ENCODE results near the gene ARHGAP30. TPM values are rescaled to one million over a fixed set of nuclear protein-coding genes. Genes with fewer than 3 reads are reported as not detected.

The ARHGAP30 gene
- polyA plus RNA-seq, 10 donors: 2.1 to 12.3 (median 2.7) TPM

DNA sequence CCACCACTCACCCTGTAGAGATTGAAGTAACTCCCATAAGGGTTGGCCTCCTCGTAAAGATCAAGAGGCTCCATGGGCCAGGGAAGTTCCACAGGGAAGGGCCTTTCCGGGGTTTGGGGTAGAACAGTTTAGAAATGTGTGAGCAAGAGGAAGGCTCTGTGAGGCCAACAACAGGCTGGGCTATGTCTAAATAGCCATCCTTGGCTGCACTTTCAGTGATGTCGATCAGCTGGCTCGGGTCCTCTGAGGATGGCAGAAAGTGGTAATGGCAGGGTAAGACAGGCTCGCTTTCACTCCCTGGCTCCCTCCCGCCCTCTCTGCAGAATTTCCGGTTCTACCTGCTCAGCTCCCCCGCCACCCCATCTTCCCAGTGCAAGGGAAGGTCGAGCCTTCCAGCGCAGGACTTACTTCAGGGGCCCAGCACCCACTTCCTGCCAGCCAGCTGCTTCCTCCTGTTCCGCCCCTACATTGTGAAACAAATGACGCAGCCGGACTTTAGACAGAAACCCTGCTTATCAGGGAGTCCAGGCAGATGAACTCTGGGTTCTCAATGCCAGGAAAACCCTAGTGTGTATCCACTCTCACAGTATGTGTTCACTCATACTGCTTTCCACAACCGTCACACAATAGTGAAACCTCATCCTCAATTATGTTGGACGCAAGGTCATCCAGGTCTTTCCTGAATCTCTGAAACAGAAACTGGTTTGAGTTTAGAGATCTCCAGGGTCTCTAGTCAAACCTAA lies 56.0 kb downstream of the ARHGAP30 start:
- peak; percentile 21 to 77 (median 53) for DNase-seq

DNA sequence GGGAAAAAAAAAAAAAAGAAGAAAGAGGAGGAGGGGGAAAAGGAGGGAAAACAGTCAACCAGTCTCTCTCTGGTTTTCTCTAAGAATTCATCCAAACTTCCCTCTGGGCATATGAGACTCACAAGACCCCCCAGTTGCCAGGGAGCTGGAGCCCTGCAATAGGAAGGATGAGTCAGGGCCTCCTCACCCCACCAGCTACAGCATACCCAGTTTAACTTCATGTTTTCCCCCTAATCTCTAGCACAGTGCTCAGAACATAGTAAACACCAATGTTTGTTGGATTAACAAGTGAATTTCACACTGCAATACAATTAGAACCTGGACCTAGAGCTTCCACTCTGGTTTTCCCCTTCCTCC lies 56.6 kb downstream of the ARHGAP30 start:
- no peak for DNase-seq

DNA sequence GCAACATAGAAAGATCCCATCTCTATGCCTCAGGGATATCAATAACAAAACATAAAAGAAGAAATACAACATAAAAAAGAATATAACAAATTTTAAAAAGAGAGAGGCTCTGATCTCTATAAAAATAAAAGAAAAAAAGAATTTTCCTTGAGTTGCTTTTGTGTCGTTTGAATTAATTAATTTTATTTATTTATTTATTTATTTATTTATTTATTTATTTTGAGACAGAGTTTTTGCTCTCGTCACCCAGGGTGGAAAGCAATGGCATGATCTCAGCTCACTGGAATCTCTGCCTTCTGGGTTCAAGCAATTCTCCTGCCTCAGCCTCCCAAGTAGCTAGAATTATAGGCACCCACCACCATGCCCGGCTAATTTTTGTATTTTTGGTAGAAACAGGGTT lies 57.3 kb downstream of the ARHGAP30 start:
- DNase-seq: no peak

DNA sequence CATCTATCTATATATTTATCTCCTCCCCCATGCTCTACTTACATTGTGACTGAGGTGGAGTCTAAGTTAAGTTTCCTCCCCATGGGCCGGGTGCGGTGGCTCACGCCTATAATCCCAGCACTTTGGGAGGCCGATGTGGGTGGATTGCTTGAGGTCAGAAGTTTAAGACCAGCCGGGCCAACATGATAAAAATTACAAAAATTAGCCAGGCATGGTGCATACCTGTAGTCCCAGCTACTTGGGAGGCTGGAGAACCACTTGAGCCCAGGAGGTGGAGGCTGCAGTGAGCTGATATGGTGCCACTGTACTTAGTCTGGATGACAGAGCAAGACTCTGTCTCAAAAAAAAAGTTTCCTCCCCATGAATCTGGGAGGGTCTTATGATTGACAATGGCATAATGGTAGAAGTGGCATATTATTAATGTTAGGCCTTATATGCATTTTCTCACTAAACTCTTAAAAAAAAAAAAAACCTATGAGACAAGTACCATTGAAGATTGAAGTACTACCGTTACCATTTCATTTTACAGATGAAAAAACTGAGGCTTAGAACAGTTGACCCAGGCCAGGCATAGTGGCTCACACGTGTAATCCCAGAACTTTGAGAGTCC lies 60.0 kb downstream of the ARHGAP30 start:
- DNase-seq: no peak

DNA sequence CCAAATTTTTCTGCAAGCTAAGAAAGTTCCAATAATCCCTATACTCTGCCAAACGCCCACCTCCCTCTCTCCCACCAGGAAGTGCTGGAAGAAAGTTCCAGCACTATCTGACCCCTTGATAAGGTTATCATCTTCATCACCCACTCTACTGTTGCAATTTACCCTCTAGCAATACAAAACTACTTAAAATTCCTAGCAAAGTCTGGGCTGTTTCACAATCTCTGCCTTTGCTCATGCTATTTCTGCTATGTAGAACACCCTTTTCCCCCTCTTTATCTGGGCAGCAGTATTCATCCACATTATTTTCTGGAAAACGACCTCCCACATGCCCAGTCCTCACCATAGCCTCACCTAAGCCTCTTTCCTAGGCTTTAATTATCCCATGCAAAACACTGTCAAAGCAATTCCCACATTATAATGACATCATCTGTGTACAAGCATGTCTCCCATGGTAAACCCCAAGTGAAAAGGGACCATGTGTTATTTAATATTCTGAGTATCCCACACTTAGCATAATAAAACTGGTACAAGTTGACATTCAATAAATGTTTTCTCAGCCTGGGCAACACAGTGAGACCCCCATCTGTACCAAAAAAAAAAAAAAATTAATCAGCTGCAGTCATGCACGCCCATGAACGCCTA lies 60.7 kb downstream of the ARHGAP30 start:
- no peak for DNase-seq

DNA sequence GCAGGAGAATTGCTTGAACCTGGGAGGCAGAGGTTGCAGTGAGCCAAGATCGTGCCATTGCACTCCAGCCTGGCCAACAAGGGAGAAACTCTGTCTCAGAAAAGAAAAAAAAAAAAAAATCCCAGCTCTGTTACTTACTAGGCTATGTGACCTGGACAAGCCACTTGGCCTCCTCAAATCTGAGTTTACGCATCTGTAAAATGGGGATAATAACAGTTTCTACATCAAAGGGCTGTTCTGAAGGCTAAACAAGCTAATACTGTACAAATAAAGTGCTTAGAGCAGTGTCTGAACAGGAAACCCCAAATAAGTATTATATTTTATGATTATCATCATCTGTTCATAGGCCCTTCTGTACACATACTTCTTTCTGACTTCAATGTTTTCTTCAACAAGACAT lies 62.3 kb downstream of the ARHGAP30 start:
- DNase-seq: no peak

DNA sequence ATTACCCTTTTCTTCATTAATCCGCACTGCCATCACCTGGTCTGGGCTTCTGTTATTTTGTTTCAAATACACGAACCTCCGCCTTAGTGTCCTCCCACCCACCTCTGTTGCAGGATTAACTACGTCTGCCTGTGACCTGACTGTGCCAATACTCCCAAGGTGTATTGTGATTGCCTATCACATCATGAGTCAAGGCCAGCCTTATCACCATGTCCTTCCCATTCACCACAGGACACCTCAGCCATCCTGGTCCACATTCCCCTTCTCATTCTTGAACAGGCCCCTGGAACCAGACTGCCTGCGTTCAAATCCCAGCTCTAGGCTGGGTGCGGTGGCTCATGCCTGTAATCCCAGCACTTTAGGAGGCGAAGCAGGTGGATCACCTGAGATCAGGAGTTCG lies 63.1 kb downstream of the ARHGAP30 start:
- DNase-seq: no peak

DNA sequence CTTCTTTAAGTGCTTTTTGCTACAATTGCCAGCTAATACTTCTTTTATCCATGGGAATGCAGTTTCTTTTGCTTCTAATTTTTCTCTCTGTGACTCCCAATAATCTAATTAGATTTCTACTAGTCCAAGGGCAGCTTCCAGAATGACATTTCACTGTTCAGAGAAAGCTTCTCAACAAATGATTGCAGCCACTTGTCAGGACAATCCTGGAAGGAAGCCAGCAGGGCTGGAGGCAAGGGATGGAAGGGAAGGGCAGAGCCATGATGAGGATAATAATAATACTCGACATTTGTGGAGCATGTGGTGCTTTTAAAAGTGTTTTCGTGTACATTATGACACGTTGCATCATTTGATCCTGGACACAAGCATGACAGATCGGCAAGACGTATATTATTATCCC lies 68.2 kb downstream of the ARHGAP30 start:
- DNase-seq: no peak

DNA sequence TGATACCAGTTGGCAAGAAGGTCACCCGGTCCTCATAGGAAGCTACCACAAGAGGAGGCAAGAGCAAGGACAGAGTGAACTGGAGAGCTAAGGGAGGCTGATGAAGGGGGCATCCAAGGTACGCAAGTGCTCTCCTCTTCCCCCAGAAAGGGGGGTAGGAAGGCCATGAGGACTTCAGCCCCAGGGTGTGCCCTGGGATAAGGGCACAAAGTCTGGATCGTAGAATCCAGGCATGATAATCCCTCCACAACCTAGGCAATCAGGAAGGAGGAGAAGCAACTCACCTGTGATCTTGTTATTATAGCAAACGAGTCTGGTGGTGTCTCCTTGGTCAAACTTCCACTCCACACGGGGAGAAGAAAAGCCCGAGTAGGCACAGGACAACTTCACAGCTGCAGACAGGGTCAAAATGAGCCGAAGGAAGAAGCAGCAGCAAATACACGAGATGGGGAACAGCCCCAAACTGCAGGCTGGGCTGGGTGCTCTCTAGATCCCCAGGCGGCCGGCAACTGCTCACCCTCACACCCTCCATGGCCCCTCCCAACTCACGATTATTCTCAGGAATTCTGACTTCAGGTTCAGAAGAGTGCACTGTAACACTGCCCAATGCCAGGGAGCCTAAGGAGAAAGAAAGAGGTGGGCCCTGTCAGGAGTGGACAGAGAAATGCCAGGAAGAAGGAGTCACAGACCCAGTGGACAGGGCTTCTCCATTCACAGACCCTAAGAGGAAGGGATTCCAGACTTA lies 68.8 kb downstream of the ARHGAP30 start:
- DNase-seq: no peak

DNA sequence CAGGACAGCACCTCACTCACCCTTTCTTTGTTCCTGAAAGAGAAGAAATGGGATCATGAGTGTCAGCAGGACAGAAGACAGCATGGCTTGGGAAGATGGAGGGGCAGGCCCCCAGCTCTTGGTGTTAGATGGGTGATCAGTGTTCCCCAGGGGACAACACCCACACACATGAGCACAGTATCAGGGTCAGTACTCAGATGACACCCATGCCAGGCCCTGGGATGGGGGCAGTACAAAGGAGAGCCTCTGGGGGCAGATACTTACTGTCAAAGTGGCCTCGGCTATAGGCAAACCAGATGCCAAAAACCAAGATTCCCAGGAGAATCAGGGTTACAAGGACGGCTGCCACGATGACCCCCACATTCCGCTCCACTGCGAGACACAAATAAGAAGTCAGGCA lies 70.3 kb downstream of the ARHGAP30 start:
- no peak for DNase-seq

DNA sequence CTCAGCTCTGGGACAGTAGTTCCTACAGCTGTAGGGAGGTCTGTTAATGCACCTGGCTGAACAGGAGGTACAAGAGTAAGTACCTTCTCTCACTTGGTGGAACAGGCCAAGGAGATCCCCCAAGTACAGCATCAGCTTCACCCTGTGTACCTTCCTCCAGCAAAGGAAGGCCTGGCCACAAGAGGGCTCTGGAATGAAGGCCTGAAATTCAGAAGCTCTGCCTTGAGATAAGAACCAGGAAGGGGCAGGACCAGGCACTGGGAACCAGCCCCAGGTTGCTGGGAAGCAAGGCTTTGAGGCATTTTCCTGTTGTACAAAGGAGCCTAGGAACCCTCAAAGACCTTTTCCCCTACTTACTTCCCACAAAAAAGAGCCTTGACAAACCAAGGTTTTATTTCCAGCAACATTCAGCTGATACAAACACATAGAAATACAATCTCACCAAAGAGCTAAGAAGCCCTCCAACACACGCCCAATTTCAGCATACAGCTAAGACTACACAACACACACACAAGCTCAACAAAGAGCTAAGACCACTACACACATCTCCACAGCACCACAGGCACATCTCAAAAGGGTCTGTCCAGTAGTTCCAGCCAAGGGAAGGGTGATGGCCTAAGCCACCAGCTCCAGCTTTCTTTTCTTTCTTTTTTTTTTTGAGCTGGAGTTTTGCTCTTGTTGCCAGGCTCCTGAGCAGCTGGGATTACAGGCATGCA lies 72.2 kb downstream of the ARHGAP30 start:
- DNase-seq: peak in 1 of 3 donors; percentile 53

Other genes with a start within 250 kb of the ARHGAP30 start
- under 1 TPM; 0.07 to 0.62 (median 0.34) TPM for gene CD244, start 207.0 kb downstream of the ARHGAP30 start, polyA plus RNA-seq (ENCODE audit: insufficient read length in 10 of 10)
- gene ITLN1, start 184.7 kb downstream of the ARHGAP30 start, polyA plus RNA-seq (ENCODE audit: insufficient read length in 10 of 10): under 1 TPM in 4 of 10 donors, not detected in 6; 0.13 to 0.48 (median 0.41) TPM
- under 1 TPM in 2 of 10 donors, not detected in 8; 0.24 TPM for gene ITLN2, start 115.1 kb downstream of the ARHGAP30 start, polyA plus RNA-seq (ENCODE audit: insufficient read length in 10 of 10)
- gene F11R, start 48.7 kb downstream of the ARHGAP30 start, polyA plus RNA-seq (ENCODE audit: insufficient read length in 10 of 10): 10 to 100 TPM in 9 of 10 donors, 1 to 10 TPM in 1; 8.2 to 24.1 (median 16.4) TPM
- gene TSTD1, start 30.9 kb downstream of the ARHGAP30 start, polyA plus RNA-seq (ENCODE audit: insufficient read length in 10 of 10): 10 to 100 TPM; 21.1 to 31.3 (median 25.8) TPM
- 10 to 100 TPM; 30.7 to 42.9 (median 34.0) TPM for gene USF1, start 23.9 kb downstream of the ARHGAP30 start, polyA plus RNA-seq (ENCODE audit: insufficient read length in 10 of 10)
- gene NECTIN4, start 19.7 kb upstream of the ARHGAP30 start, polyA plus RNA-seq (ENCODE audit: insufficient read length in 10 of 10): 1 to 10 TPM in 2 of 10 donors, under 1 TPM in 5, not detected in 3; 0.11 to 8.0 (median 0.18) TPM
- 1 to 10 TPM in 4 of 10 donors, under 1 TPM in 6; 0.43 to 1.8 (median 0.89) TPM for gene KLHDC9, start 28.5 kb upstream of the ARHGAP30 start, polyA plus RNA-seq (ENCODE audit: insufficient read length in 10 of 10)
- gene PFDN2, start 48.1 kb upstream of the ARHGAP30 start, polyA plus RNA-seq (ENCODE audit: insufficient read length in 10 of 10): 10 to 100 TPM; 52.6 to 81.9 (median 62.9) TPM
- gene NIT1, start 48.2 kb upstream of the ARHGAP30 start, polyA plus RNA-seq (ENCODE audit: insufficient read length in 10 of 10): 10 to 100 TPM; 25.5 to 33.3 (median 29.0) TPM
- gene DEDD, start 62.8 kb upstream of the ARHGAP30 start, polyA plus RNA-seq (ENCODE audit: insufficient read length in 10 of 10): 10 to 100 TPM; 36.0 to 47.4 (median 44.5) TPM
- gene UFC1, start 84.1 kb upstream of the ARHGAP30 start, polyA plus RNA-seq (ENCODE audit: insufficient read length in 10 of 10): 100 to 1,000 TPM in 5 of 10 donors, 10 to 100 TPM in 5; 93.2 to 118 (median 101) TPM
- 10 to 100 TPM; 24.5 to 33.2 (median 27.3) TPM for gene USP21, start 89.6 kb upstream of the ARHGAP30 start, polyA plus RNA-seq (ENCODE audit: insufficient read length in 10 of 10)
- 10 to 100 TPM; 15.2 to 29.1 (median 19.1) TPM for gene PPOX, start 96.5 kb upstream of the ARHGAP30 start, polyA plus RNA-seq (ENCODE audit: insufficient read length in 10 of 10)
- 10 to 100 TPM; 18.2 to 29.4 (median 23.3) TPM for gene B4GALT3, start 107.6 kb upstream of the ARHGAP30 start, polyA plus RNA-seq (ENCODE audit: insufficient read length in 10 of 10)
- gene ADAMTS4, start 129.2 kb upstream of the ARHGAP30 start, polyA plus RNA-seq (ENCODE audit: insufficient read length in 10 of 10): 10 to 100 TPM in 8 of 10 donors, 1 to 10 TPM in 2; 6.8 to 23.6 (median 11.8) TPM
- 100 to 1,000 TPM; 115 to 160 (median 139) TPM for gene NDUFS2, start 132.5 kb upstream of the ARHGAP30 start, polyA plus RNA-seq (ENCODE audit: insufficient read length in 10 of 10)
- gene FCER1G, start 145.4 kb upstream of the ARHGAP30 start, polyA plus RNA-seq (ENCODE audit: insufficient read length in 10 of 10): 10 to 100 TPM; 14.9 to 26.2 (median 19.6) TPM
- gene APOA2, start 153.7 kb upstream of the ARHGAP30 start, polyA plus RNA-seq (ENCODE audit: insufficient read length in 10 of 10): 10 to 100 TPM in 1 of 10 donors, 1 to 10 TPM in 1, under 1 TPM in 1, not detected in 7; 0.55 to 10.5 (median 2.2) TPM
- gene TOMM40L, start 156.2 kb upstream of the ARHGAP30 start, polyA plus RNA-seq (ENCODE audit: insufficient read length in 10 of 10): 10 to 100 TPM in 3 of 10 donors, 1 to 10 TPM in 7; 8.7 to 11.3 (median 9.4) TPM
- 1 to 10 TPM in 3 of 10 donors, under 1 TPM in 7; 0.58 to 1.4 (median 0.75) TPM for gene NR1I3, start 168.3 kb upstream of the ARHGAP30 start, polyA plus RNA-seq (ENCODE audit: insufficient read length in 10 of 10)
- gene PCP4L1, start 188.9 kb upstream of the ARHGAP30 start, polyA plus RNA-seq (ENCODE audit: insufficient read length in 10 of 10): under 1 TPM; 0.19 to 0.63 (median 0.36) TPM
- gene MPZ, start 240.1 kb upstream of the ARHGAP30 start, polyA plus RNA-seq (ENCODE audit: insufficient read length in 10 of 10): 10 to 100 TPM in 9 of 10 donors, 1 to 10 TPM in 1; 9.1 to 17.8 (median 13.0) TPM
- gene SDHC, start 244.5 kb upstream of the ARHGAP30 start, polyA plus RNA-seq (ENCODE audit: insufficient read length in 10 of 10): 100 to 1,000 TPM; 120 to 148 (median 133) TPM

All from muscle of back (tissue), 11 donors.